ENCODE results near the gene SMARCA1.

DNA sequence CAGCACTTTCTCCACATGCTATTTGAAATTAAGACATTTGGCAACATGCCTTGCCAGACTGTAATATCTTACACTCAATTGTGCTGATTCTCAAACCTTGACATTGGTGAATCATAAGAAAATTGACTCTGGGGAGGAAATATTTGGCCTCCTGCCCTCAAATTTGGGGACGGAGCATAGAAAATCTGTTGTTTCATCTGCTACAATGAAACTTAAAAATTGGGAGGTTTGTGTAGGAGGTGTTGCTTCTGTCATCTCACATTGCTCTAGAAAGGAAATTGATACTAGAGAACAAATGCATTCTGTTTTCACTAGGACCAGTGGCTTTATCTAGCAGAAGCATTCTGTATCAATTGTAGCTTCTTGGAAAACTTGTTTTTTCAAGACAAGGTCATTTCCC, 22.1 kb upstream of the SMARCA1 start:
- TF ChIP-seq, protein P1, sequence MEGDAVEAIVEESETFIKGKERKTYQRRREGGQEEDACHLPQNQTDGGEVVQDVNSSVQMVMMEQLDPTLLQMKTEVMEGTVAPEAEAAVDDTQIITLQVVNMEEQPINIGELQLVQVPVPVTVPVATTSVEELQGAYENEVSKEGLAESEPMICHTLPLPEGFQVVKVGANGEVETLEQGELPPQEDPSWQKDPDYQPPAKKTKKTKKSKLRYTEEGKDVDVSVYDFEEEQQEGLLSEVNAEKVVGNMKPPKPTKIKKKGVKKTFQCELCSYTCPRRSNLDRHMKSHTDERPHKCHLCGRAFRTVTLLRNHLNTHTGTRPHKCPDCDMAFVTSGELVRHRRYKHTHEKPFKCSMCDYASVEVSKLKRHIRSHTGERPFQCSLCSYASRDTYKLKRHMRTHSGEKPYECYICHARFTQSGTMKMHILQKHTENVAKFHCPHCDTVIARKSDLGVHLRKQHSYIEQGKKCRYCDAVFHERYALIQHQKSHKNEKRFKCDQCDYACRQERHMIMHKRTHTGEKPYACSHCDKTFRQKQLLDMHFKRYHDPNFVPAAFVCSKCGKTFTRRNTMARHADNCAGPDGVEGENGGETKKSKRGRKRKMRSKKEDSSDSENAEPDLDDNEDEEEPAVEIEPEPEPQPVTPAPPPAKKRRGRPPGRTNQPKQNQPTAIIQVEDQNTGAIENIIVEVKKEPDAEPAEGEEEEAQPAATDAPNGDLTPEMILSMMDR (IDR thresholded peaks at IDR 0.05) = no peak
- no peak for TF ChIP-seq POLR2AphosphoS5 (IDR thresholded peaks at IDR 0.05; ENCODE audit: insufficient read depth in 1 of 2, low read depth in 1 of 2)

All from vagina (tissue), 2 donors.